ENCODE measurements around the gene SCGB1D1.

DNA sequence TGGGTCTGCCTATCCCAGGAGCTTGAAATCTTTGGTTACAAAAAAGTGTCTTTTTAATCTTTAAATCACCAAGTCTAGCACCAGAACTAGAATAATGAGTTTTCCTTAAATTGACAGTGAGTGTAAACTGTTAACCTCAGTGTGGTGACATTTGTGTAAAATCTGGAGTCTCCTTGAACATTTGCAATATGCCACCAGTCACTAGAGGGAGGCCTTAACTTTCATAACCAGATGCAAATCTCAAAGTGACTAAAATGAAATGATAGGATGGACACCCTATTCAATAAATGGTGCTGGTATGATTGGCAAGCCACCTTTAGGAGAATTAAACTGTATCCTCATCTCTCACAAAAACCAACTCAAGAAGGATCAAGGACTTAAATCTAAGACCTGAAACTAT lies 43.7 kb downstream of the SCGB1D1 start:
- TF ChIP-seq, protein P1, sequence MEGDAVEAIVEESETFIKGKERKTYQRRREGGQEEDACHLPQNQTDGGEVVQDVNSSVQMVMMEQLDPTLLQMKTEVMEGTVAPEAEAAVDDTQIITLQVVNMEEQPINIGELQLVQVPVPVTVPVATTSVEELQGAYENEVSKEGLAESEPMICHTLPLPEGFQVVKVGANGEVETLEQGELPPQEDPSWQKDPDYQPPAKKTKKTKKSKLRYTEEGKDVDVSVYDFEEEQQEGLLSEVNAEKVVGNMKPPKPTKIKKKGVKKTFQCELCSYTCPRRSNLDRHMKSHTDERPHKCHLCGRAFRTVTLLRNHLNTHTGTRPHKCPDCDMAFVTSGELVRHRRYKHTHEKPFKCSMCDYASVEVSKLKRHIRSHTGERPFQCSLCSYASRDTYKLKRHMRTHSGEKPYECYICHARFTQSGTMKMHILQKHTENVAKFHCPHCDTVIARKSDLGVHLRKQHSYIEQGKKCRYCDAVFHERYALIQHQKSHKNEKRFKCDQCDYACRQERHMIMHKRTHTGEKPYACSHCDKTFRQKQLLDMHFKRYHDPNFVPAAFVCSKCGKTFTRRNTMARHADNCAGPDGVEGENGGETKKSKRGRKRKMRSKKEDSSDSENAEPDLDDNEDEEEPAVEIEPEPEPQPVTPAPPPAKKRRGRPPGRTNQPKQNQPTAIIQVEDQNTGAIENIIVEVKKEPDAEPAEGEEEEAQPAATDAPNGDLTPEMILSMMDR (conservative IDR thresholded peaks at IDR 0.05 in 1 of 2, IDR thresholded peaks at IDR 0.05 in 1 of 2; ENCODE audit: extremely low read depth in 1 of 2, insufficient read depth in 1 of 2, low read depth in 1 of 2, low read length in 2 of 2): peak in 1 of 2 donors; percentile 33
- no peak for TF ChIP-seq EZH2 (IDR thresholded peaks at IDR 0.05; ENCODE audit: borderline replicate concordance, low read length)

Measured in mammary epithelial cell (primary cell).